Keratinocyte (primary cell): Measurements from ENCODE around the gene DNASE1. TPM values are rescaled to one million over a fixed set of nuclear protein-coding genes. Genes with fewer than 3 reads are reported as not detected.

Source experiments
- DNase-seq: peaks from one replicate; pipeline ENCODE4 v3.0.0-alpha.2; 2011; ENCODE audit warnings: low read depth, missing footprints, low spot score
- FAIRE-seq: peaks from 2 replicates; lab custom pipeline; 2011; peaks lifted over from hg19 to GRCh38; lab: Jason Lieb, UNC
- H2AFZ ChIP-seq: 2 replicates; pipeline ENCODE4 v1.6.0; 2012; ENCODE audit warnings: low read length, control low read depth, inconsistent platforms; ENCODE audit not compliant: control insufficient read depth
- H3K27ac ChIP-seq: 2 replicates; pipeline ENCODE4 v1.5.1; 2011; ENCODE audit warnings: low read length; ENCODE audit not compliant: control insufficient read depth, insufficient read depth
- H3K27me3 ChIP-seq: 3 replicates; pipeline ENCODE4 v1.6.0; 2011; ENCODE audit warnings: low read length; ENCODE audit not compliant: control insufficient read depth, insufficient read depth; ENCODE audit errors: extremely low read depth
- H3K36me3 ChIP-seq, 2 experiments: 2 replicates in 1 of 2; 3 replicates in 1 of 2; pipeline ENCODE4 v1.5.1; 2011; ENCODE audit warnings: low read length in 2 of 2, mild to moderate bottlenecking in 1 of 2; ENCODE audit not compliant: control insufficient read depth in 2 of 2, insufficient read depth in 2 of 2; ENCODE audit errors: extremely low read depth in 1 of 2
- H3K4me1 ChIP-seq: 3 replicates; pipeline ENCODE4 v1.5.1; 2011; ENCODE audit warnings: low read length; ENCODE audit not compliant: control insufficient read depth, insufficient read depth; ENCODE audit errors: extremely low read depth
- H3K4me2 ChIP-seq: 3 replicates; pipeline ENCODE4 v1.6.0; 2011; ENCODE audit warnings: low read depth, low read length; ENCODE audit not compliant: control insufficient read depth, insufficient read depth; ENCODE audit errors: extremely low read depth
- H3K4me3 ChIP-seq, 3 experiments: fragments of 200-600 bp in 1 of 3; sonication (generic) in 1 of 3; 2 replicates in 2 of 3; 3 replicates in 1 of 3; pipeline ENCODE4 v1.5.1; 2011 to 2016; ENCODE audit warnings: low read length in 3 of 3, mild to moderate bottlenecking in 3 of 3, control low read depth in 2 of 3, inconsistent platforms in 1 of 3, low read depth in 1 of 3, mixed read lengths in 1 of 3, mixed run types in 1 of 3, moderate library complexity in 1 of 3; ENCODE audit not compliant: control insufficient read depth in 2 of 3, insufficient read depth in 2 of 3; ENCODE audit errors: extremely low read depth in 1 of 3
- H3K79me2 ChIP-seq: 2 replicates; pipeline ENCODE4 v1.6.0; 2012; ENCODE audit warnings: low read length; ENCODE audit not compliant: control insufficient read depth, insufficient read depth
- H3K9ac ChIP-seq: 3 replicates; pipeline ENCODE4 v1.6.0; 2011; ENCODE audit warnings: low read length; ENCODE audit not compliant: control insufficient read depth, insufficient read depth; ENCODE audit errors: extremely low read depth
- H3K9me1 ChIP-seq: 3 replicates; pipeline ENCODE4 v1.6.0; 2011; ENCODE audit warnings: low read length; ENCODE audit not compliant: control insufficient read depth, insufficient read depth; ENCODE audit errors: extremely low read depth
- H3K9me3 ChIP-seq: 2 replicates; pipeline ENCODE4 v1.5.1; 2012; ENCODE audit warnings: low read depth, low read length; ENCODE audit not compliant: control insufficient read depth
- H4K20me1 ChIP-seq: 3 replicates; pipeline ENCODE4 v1.6.0; 2011; ENCODE audit warnings: low read length; ENCODE audit not compliant: control insufficient read depth, insufficient read depth; ENCODE audit errors: extremely low read depth
- CTCF ChIP-seq, 3 experiments: IDR thresholded peaks in 1 of 3; conservative IDR thresholded peaks in 1 of 3; optimal IDR thresholded peaks in 1 of 3; 2 replicates in 2 of 3; 3 replicates in 1 of 3; pipeline versions ENCODE3 to v1.5.1; 2011; ENCODE audit warnings: low read length in 3 of 3, mild to moderate bottlenecking in 3 of 3, moderate library complexity in 2 of 3, control low read depth in 1 of 3, inconsistent platforms in 1 of 3; ENCODE audit not compliant: insufficient read depth in 2 of 3; ENCODE audit errors: extremely low read depth in 1 of 3
- EZH2 ChIP-seq: IDR thresholded peaks from one replicate; pipeline ENCODE4 v1.6.1; 2012; ENCODE audit warnings: inconsistent platforms, mild to moderate bottlenecking, low read length, moderate library complexity
- dilution Hi-C: fragments of 300-500 bp; cut with MboI; formaldehyde crosslinking; loops from one replicate; pipeline ENCODE4 v1.7.0; 2020; ENCODE audit warnings: low sequenced_read_pairs; ENCODE audit not compliant: extremely low pct_ligation_motif_present
- polyA plus RNA-seq, 5 experiments: library from polyadenylated mRNA; depleted of rRNA in 3 of 5; stranded (reverse) in 3 of 5; stranded (forward) in 1 of 5; unstranded in 1 of 5; fragments of >200 nt; gene quantifications; 1 replicate in 1 of 5; 2 replicates in 3 of 5; 3 replicates in 1 of 5; pipeline versions ENCODE4 v1.2.1 to v1.2.3, GENCODE V29; 2011 to 2012; ENCODE audit warnings: missing spikeins in 2 of 5, low read depth in 1 of 5, low replicate concordance in 1 of 5

Gene DNASE1
- polyA plus RNA-seq, 1 donor (not counting 4 experiments of a cell fraction or from before 2014, with no cell fraction given): 5.2 TPM

- Histone ChIP-seq H3K79me2 (peaks cover 15% of the 10 kb centered on the region), H3K4me1 (peaks cover 4% of the 10 kb centered on the region), H3K27ac (no peak overlapping the region), H3K9me1 (no peaks in the 10 kb centered on the region), H4K20me1 (no peaks in the 10 kb centered on the region), H3K4me2 (no peak overlapping the region), H3K27me3 (no peaks in the 10 kb centered on the region), H3K4me3 (no peak overlapping the region), H3K9ac (no peak overlapping the region), H3K9me3 (no peaks in the 10 kb centered on the region), H3K36me3 (peaks cover 0 to 4% of the 10 kb centered on the region in 2 experiments), H2AFZ (no peak overlapping the region)
- DNase-seq (no peak), FAIRE-seq (no peak)
- dilution Hi-C loops: no loop called here
- TF ChIP-seq CTCF (optimal IDR thresholded peaks at IDR 0.05 in 1 of 3, IDR thresholded peaks at IDR 0.05 in 1 of 3, conservative IDR thresholded peaks at IDR 0.05 in 1 of 3; ENCODE audit: extremely low read depth in 1 of 3, insufficient read depth in 2 of 3, low read length in 3 of 3): no peak
- no peak for TF ChIP-seq EZH2
Observed at GRCh38 chr16:3701531-3701930, 47.0 kb downstream of the DNASE1 start.

- FAIRE-seq: no peak
- peaks cover 0 to 4% of the 10 kb centered on the region in 2 experiments for H3K36me3 ChIP-seq
Observed at GRCh38 chr16:3702082-3702481, 47.6 kb downstream of the DNASE1 start.

More at GRCh38 chr16:3702082-3702481, 47.6 kb downstream of the DNASE1 start:
- no peak overlapping the region for H2AFZ ChIP-seq
- peaks cover 18% of the 10 kb centered on the region for H3K79me2 ChIP-seq
- H4K20me1 ChIP-seq: no peaks in the 10 kb centered on the region
- dilution Hi-C loops: no loop called here
- no peaks in the 10 kb centered on the region for H3K4me1 ChIP-seq
- no peak overlapping the region for H3K4me2 ChIP-seq
- no peak overlapping the region for H3K27ac ChIP-seq
- H3K9ac ChIP-seq: no peak overlapping the region
- no peak overlapping the region for H3K4me3 ChIP-seq
- no peaks in the 10 kb centered on the region for H3K27me3 ChIP-seq
- TF ChIP-seq EZH2 (no peak), CTCF (optimal IDR thresholded peaks at IDR 0.05 in 1 of 3, IDR thresholded peaks at IDR 0.05 in 1 of 3, conservative IDR thresholded peaks at IDR 0.05 in 1 of 3; ENCODE audit: extremely low read depth in 1 of 3, insufficient read depth in 2 of 3, low read length in 3 of 3) (no peak)
- no peak for DNase-seq
- no peaks in the 10 kb centered on the region for H3K9me1 ChIP-seq
- H3K9me3 ChIP-seq: no peaks in the 10 kb centered on the region
